H9 (cell line): ENCODE results near the gene IL12RB2. TPM values are rescaled to one million over a fixed set of nuclear protein-coding genes. Genes with fewer than 3 reads are reported as not detected.

Experiments
- DNase-seq: peaks from one replicate; pipeline ENCODE4 v3.0.0-alpha.2; 2017
- H2AFZ ChIP-seq: one replicate; pipeline ENCODE4 v1.6.1; 2013; ENCODE audit warnings: mild to moderate bottlenecking, low read length, control low read depth, moderate library complexity
- H2AK5ac ChIP-seq: 2 replicates; pipeline ENCODE4 v1.6.1; 2013; ENCODE audit warnings: low read length, control low read depth, mixed read lengths; ENCODE audit not compliant: insufficient read length
- H2BK120ac ChIP-seq: one replicate; pipeline ENCODE4 v1.6.1; 2013; ENCODE audit warnings: low read depth, mild to moderate bottlenecking, low read length, control low read depth, inconsistent platforms; ENCODE audit not compliant: poor library complexity, severe bottlenecking
- H2BK12ac ChIP-seq: 2 replicates; pipeline ENCODE4 v1.6.1; 2013; ENCODE audit warnings: low read length, control low read depth, mixed read lengths, low read depth; ENCODE audit not compliant: insufficient read length
- H2BK15ac ChIP-seq: 2 replicates; pipeline ENCODE4 v1.6.1; 2013; ENCODE audit warnings: low read depth, low read length, control low read depth
- H2BK20ac ChIP-seq: one replicate; pipeline ENCODE4 v1.6.1; 2013; ENCODE audit warnings: low read depth, mild to moderate bottlenecking, low read length, control low read depth, inconsistent platforms; ENCODE audit not compliant: poor library complexity, severe bottlenecking
- H2BK5ac ChIP-seq: 2 replicates; pipeline ENCODE4 v1.6.1; 2013; ENCODE audit warnings: low read length, control low read depth, mixed read lengths; ENCODE audit not compliant: insufficient read length
- H3K14ac ChIP-seq: 2 replicates; pipeline ENCODE4 v1.6.1; 2013; ENCODE audit warnings: low read length, control low read depth; ENCODE audit not compliant: insufficient read depth
- H3K18ac ChIP-seq: 2 replicates; pipeline ENCODE4 v1.6.1; 2013; ENCODE audit warnings: low read depth, mild to moderate bottlenecking, mixed read lengths, low read length, control low read depth; ENCODE audit not compliant: insufficient read length
- H3K23ac ChIP-seq: 2 replicates; pipeline ENCODE4 v1.6.1; 2013; ENCODE audit warnings: low read length, control low read depth, mixed read lengths, low read depth; ENCODE audit not compliant: insufficient read length
- H3K23me2 ChIP-seq: 2 replicates; pipeline ENCODE4 v1.6.1; 2013; ENCODE audit warnings: low read depth, mild to moderate bottlenecking, mixed read lengths, low read length, control low read depth; ENCODE audit not compliant: insufficient read length, poor library complexity, severe bottlenecking
- H3K27ac ChIP-seq: 2 replicates; pipeline ENCODE4 v1.5.1; 2013; ENCODE audit warnings: low read length, control low read depth, mixed read lengths, low read depth; ENCODE audit not compliant: insufficient read length
- H3K27me3 ChIP-seq: 2 replicates; pipeline ENCODE4 v1.6.1; 2013; ENCODE audit warnings: low read length, control low read depth, inconsistent platforms; ENCODE audit not compliant: insufficient read depth
- H3K4ac ChIP-seq: 2 replicates; pipeline ENCODE4 v1.6.1; 2013; ENCODE audit warnings: low read depth, mild to moderate bottlenecking, control low read depth, inconsistent platforms, low read length, moderate library complexity
- H3K4me1 ChIP-seq: 2 replicates; pipeline ENCODE4 v1.6.1; 2013; ENCODE audit warnings: low read length, control low read depth, inconsistent platforms; ENCODE audit not compliant: insufficient read depth
- H3K4me2 ChIP-seq: 2 replicates; pipeline ENCODE4 v1.6.1; 2013; ENCODE audit warnings: low read length, control low read depth, mixed read lengths; ENCODE audit not compliant: insufficient read length, insufficient read depth
- H3K56ac ChIP-seq: 2 replicates; pipeline ENCODE4 v1.6.1; 2013; ENCODE audit warnings: low read depth, mild to moderate bottlenecking, mixed read lengths, low read length, control low read depth; ENCODE audit not compliant: insufficient read length
- H3K79me1 ChIP-seq: 2 replicates; pipeline ENCODE4 v1.6.1; 2013; ENCODE audit warnings: low read depth, mild to moderate bottlenecking, moderate library complexity, low read length, control low read depth, inconsistent platforms; ENCODE audit not compliant: insufficient read depth, poor library complexity, severe bottlenecking
- H3K79me2 ChIP-seq: 2 replicates; pipeline ENCODE4 v1.6.1; 2013; ENCODE audit warnings: low read length, control low read depth, inconsistent platforms; ENCODE audit not compliant: insufficient read depth
- H3K9ac ChIP-seq: 2 replicates; pipeline ENCODE4 v1.6.1; 2013; ENCODE audit warnings: low read length, control low read depth, mixed read lengths; ENCODE audit not compliant: insufficient read length; ENCODE audit errors: extremely low read depth
- H3K9me3 ChIP-seq: one replicate; pipeline ENCODE4 v1.6.1; 2013; ENCODE audit warnings: low read depth, low read length, inconsistent platforms; ENCODE audit not compliant: control insufficient read depth
- H3T11ph ChIP-seq: one replicate; pipeline ENCODE4 v1.6.1; 2013; ENCODE audit warnings: mild to moderate bottlenecking, low read length, control low read depth, inconsistent platforms
- H4K20me1 ChIP-seq: one replicate; pipeline ENCODE4 v1.6.1; 2013; ENCODE audit not compliant: control insufficient read depth, insufficient read length, insufficient read depth
- H4K5ac ChIP-seq: 2 replicates; pipeline ENCODE4 v1.6.1; 2013; ENCODE audit warnings: low read depth, mild to moderate bottlenecking, mixed read lengths, low read length, control low read depth; ENCODE audit not compliant: insufficient read length
- H4K8ac ChIP-seq: replicated peaks from 2 replicates; pipeline ENCODE4 v1.6.1; 2013; ENCODE audit warnings: low read length, control low read depth, mixed read lengths, low read depth; ENCODE audit not compliant: insufficient read length
- H4K91ac ChIP-seq: 2 replicates; pipeline ENCODE4 v1.6.1; 2013; ENCODE audit warnings: low read depth, mild to moderate bottlenecking, moderate library complexity, mixed read lengths, low read length, control low read depth; ENCODE audit not compliant: insufficient read length
- H3K27ac Mint-ChIP-seq, 3 experiments: 2 replicates in 2 of 3; 3 replicates in 1 of 3; pipeline ENCODE4 v1.8.0; 2020 to 2021; ENCODE audit warnings: mixed read lengths in 3 of 3, mild to moderate bottlenecking in 1 of 3, moderate library complexity in 1 of 3
- H3K27me3 Mint-ChIP-seq: 2 replicates; pipeline ENCODE4 v1.8.0; 2021; ENCODE audit warnings: low read depth, mild to moderate bottlenecking, moderate library complexity, mixed read lengths
- H3K36me3 Mint-ChIP-seq, 3 experiments: 2 replicates in 2 of 3; 3 replicates in 1 of 3; pipeline ENCODE4 v1.8.0; 2020 to 2021; ENCODE audit warnings: low read depth in 3 of 3, mixed read lengths in 3 of 3; ENCODE audit not compliant: insufficient read depth in 1 of 3
- H3K4me1 Mint-ChIP-seq, 2 experiments: 2 replicates each; pipeline ENCODE4 v1.8.0; 2020; ENCODE audit warnings: mixed read lengths in 2 of 2
- H3K4me3 Mint-ChIP-seq, 2 experiments: 2 replicates in 1 of 2; 3 replicates in 1 of 2; pipeline ENCODE4 v1.8.0; 2020 to 2021; ENCODE audit warnings: mild to moderate bottlenecking in 2 of 2, mixed read lengths in 2 of 2, moderate library complexity in 1 of 2
- H3K9me3 Mint-ChIP-seq, 2 experiments: 2 replicates in 1 of 2; 3 replicates in 1 of 2; pipeline ENCODE4 v1.8.0; 2020; ENCODE audit warnings: mild to moderate bottlenecking in 2 of 2, mixed read lengths in 2 of 2, moderate library complexity in 1 of 2
- WGBS: extraction: QIAGEN DNeasy Blood & Tissue Kit; methylation state at CpG from one replicate; pipeline ENCODE4 v1.1.7; 2013; ENCODE audit warnings: missing lambda C conversion rate, low lambda C conversion rate, mixed read lengths; ENCODE audit not compliant: insufficient read length; ENCODE audit errors: extremely low coverage; 5-methylcytosine and 5-hydroxymethylcytosine counted together
- total RNA-seq: library from RNA; stranded (reverse); gene quantifications from 2 replicates; pipeline ENCODE4 v1.2.1, GENCODE V29; 2021
- TF ChIP-seq, protein P1 (sequence below): fragments of 200-600 bp; sonication (generic); conservative IDR thresholded peaks from 3 replicates; pipeline ENCODE4 v1.8.0; 2021; ENCODE audit warnings: antibody characterized with exemption, mild to moderate bottlenecking

The IL12RB2 gene
- total RNA-seq, 1 experiment from 2014 or later = 0.77 TPM

DNA sequence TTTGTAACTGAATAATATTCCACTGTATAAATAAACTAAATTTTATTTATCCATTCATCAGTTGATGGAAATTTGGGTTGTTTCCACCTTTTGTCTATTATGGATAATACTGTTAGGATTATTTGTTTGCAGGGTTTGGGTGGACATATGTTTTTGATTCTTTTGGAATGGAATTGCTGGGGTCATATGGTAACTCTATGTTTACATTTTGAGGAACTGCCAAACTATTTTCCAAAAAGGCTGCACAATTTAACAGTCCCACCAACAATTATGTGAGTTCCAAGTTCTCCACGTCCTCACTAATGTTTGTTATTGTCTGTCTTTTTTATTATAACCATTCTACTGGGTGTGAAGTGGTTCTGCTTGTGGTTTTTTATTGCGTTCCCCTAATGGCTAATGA is 126.8 kb downstream of the IL12RB2 start:
- Histone ChIP-seq H4K20me1 (no peaks in the 10 kb centered on the region), H2BK15ac (no peak overlapping the region), H3K18ac (no peak overlapping the region), H3K79me1 (no peaks in the 10 kb centered on the region), H3K23ac (no peak overlapping the region), H3T11ph (no peak overlapping the region), H3K79me2 (peaks cover 5% of the 10 kb centered on the region; the same call in 1 of the 2 replicates), H2AK5ac (no peak overlapping the region), H4K5ac (no peak overlapping the region), H2AFZ (no peak overlapping the region), H3K23me2 (peaks cover 10% of the 10 kb centered on the region), H3K27ac (no peak overlapping the region), H3K4me1 (no peaks in the 10 kb centered on the region), H3K9ac (no peak overlapping the region), H3K9me3 (no peaks in the 10 kb centered on the region), H2BK12ac (no peak overlapping the region), H3K27me3 (no peaks in the 10 kb centered on the region), H3K14ac (no peak overlapping the region), H4K91ac (no peak overlapping the region), H3K56ac (no peak overlapping the region), H3K4me2 (no peak overlapping the region), H2BK20ac (no peak overlapping the region), H2BK120ac (no peak overlapping the region), H4K8ac (no peak overlapping the region), H3K4ac (no peak overlapping the region), H2BK5ac (no peak overlapping the region)
- DNase-seq = no peak
- WGBS = no CpG with 5 or more reads among the region's 2 CpGs
- Mint-ChIP-seq H3K27ac (no peak overlapping the region), H3K9me3 (peaks cover 0 to 3% of the 10 kb centered on the region in 2 experiments; a peak in 2 of 5 replicates), H3K4me1 (peaks cover 20 to 26% of the 10 kb centered on the region in 2 experiments), H3K27me3 (no peaks in the 10 kb centered on the region), H3K4me3 (no peak overlapping the region), H3K36me3 (peaks cover 6 to 8% (median 7%) of the 10 kb centered on the region in 3 experiments; a peak in 6 of 7 replicates)
- TF ChIP-seq, protein P1, sequence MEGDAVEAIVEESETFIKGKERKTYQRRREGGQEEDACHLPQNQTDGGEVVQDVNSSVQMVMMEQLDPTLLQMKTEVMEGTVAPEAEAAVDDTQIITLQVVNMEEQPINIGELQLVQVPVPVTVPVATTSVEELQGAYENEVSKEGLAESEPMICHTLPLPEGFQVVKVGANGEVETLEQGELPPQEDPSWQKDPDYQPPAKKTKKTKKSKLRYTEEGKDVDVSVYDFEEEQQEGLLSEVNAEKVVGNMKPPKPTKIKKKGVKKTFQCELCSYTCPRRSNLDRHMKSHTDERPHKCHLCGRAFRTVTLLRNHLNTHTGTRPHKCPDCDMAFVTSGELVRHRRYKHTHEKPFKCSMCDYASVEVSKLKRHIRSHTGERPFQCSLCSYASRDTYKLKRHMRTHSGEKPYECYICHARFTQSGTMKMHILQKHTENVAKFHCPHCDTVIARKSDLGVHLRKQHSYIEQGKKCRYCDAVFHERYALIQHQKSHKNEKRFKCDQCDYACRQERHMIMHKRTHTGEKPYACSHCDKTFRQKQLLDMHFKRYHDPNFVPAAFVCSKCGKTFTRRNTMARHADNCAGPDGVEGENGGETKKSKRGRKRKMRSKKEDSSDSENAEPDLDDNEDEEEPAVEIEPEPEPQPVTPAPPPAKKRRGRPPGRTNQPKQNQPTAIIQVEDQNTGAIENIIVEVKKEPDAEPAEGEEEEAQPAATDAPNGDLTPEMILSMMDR = no peak
